Measurements from ENCODE around the gene NCKAP5. TPM values are rescaled to one million over a fixed set of nuclear protein-coding genes. Genes with fewer than 3 reads are reported as not detected.

Gene NCKAP5
- polyA plus RNA-seq, 1 experiment, result 2.1 TPM

DNA sequence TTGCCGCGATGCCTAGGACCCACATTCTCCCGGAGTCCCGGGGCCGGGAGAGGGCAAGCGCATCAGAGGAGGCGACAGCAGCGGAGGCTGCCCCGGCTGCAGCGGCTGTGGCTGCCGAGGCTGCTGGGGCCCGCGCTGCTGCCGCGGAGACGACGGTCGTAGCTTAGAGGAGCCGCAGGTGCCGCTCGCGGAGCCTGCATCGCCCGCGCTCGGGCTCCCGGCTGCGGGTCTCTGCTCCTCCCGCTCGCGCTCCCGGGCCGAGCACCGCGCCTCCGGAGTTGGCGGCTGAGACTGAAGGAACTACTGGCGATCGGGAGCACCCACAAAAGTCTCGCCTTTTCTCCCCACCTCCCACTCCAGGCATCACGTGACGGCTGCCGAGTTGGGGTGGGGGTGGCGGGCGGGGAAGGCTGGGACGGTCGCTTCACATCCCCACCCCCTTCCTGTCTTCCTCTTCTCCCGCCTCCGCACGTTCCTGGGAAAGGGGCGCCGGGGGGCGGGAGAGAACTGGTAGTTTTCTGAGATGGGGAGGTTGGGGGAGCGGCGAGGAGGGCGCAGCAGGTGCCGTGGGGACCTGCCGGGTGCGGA, 898.3 kb downstream of the NCKAP5 start, which contains the start of gene LYPD1:
LYPD1 (minus strand) TSS at position 298 of the 588 bp plus-strand sequence; CDS start at position 25, 273 bp downstream.
- Histone ChIP-seq H3K4me3 (ENCODE audit: low read depth, low read length) (peak within 1 kb of the TSS; percentile 43), H3K36me3 (ENCODE audit: control insufficient read depth, insufficient read depth, low read length) (no peaks in the 10 kb centered on the region), H3K27me3 (ENCODE audit: control insufficient read depth, insufficient read depth, low read length) (peaks cover 8% of the 10 kb centered on the region)
- CTCF ChIA-PET, result no interaction called here
- DNase-seq (ENCODE audit: low read depth), result no peak
- TF ChIP-seq, protein P1, sequence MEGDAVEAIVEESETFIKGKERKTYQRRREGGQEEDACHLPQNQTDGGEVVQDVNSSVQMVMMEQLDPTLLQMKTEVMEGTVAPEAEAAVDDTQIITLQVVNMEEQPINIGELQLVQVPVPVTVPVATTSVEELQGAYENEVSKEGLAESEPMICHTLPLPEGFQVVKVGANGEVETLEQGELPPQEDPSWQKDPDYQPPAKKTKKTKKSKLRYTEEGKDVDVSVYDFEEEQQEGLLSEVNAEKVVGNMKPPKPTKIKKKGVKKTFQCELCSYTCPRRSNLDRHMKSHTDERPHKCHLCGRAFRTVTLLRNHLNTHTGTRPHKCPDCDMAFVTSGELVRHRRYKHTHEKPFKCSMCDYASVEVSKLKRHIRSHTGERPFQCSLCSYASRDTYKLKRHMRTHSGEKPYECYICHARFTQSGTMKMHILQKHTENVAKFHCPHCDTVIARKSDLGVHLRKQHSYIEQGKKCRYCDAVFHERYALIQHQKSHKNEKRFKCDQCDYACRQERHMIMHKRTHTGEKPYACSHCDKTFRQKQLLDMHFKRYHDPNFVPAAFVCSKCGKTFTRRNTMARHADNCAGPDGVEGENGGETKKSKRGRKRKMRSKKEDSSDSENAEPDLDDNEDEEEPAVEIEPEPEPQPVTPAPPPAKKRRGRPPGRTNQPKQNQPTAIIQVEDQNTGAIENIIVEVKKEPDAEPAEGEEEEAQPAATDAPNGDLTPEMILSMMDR (IDR thresholded peaks at IDR 0.05; ENCODE audit: insufficient read depth, low read depth, low read length), result no peak
- POLR2A ChIA-PET, result no interaction called here

DNA sequence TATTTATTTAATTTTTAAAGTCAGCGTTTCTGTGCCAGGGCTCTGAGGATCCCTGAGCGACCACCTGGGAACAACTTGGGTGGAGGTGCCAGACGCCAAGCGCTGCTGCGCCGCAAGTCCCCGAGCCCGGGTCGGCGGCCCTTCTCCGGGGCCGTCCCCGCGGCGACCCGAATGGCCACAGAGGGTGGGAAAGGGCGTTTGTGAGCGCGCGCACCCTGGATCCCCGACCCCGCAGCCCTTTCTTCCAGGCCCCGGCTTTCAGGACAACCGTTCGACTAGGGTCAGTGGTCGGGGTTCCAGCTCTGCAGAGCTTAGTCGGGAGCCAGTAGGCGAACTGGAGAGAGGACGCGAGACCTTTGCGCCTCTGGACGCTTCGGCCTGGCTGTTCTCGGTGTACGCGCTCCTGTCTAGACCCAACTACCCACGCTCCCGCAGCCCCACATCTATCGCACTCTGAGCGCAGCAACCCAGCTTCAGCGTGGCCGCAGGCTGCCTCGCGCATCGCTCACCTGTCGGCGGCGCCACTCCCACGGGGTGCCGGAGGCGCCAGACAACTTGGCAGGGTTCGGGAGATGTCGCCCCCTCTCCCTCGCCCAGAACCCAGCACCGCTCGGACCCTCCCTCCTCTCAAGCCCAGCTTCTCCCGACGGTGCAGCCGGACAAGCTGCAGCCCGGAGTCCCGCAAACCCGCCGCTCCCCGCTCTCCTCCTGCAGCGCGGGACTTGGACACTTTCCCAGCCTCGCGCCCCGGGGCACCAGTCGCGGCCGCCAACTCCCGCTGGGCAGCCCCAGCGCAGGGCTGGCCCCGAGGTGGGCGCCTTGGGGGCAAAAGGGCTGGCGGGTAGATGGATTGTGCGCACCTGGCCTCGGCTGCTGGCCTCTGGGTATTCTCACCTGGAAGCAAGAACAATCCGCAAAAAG, 899.0 kb downstream of the NCKAP5 start:
- ChIA-PET CTCF (no interaction called here), POLR2A (no interaction called here)
- DNase-seq (ENCODE audit: low read depth), result no peak
- peak overlapping the region; percentile 43 for H3K4me3 ChIP-seq (ENCODE audit: low read depth, low read length)
- H3K27me3 ChIP-seq (ENCODE audit: control insufficient read depth, insufficient read depth, low read length), result peaks cover 8% of the 10 kb centered on the region
- TF ChIP-seq, protein P1 (IDR thresholded peaks at IDR 0.05; ENCODE audit: insufficient read depth, low read depth, low read length), result no peak
- H3K36me3 ChIP-seq (ENCODE audit: control insufficient read depth, insufficient read depth, low read length), result no peaks in the 10 kb centered on the region

- TF ChIP-seq, protein P1 (IDR thresholded peaks at IDR 0.05; ENCODE audit: insufficient read depth, low read depth, low read length), result no peak; the same call in 1 of the 2 replicates
- no peak overlapping the region for H3K4me3 ChIP-seq (ENCODE audit: low read depth, low read length)
- no peaks in the 10 kb centered on the region for H3K36me3 ChIP-seq (ENCODE audit: control insufficient read depth, insufficient read depth, low read length)
- CTCF ChIA-PET, result interaction anchor here (2.4 kb wide), 1 partner anchor 17 kb away, joined by 7 read pairs; no protein-coding TSS in a partner anchor
- H3K27me3 ChIP-seq (ENCODE audit: control insufficient read depth, insufficient read depth, low read length), result peaks cover 8% of the 10 kb centered on the region
- DNase-seq (ENCODE audit: low read depth), result no peak
- POLR2A ChIA-PET, result no interaction called here
Measured at GRCh38 chr2:132668189-132668823, 900.0 kb downstream of the NCKAP5 start.

- TF ChIP-seq, protein P1 (IDR thresholded peaks at IDR 0.05; ENCODE audit: insufficient read depth, low read depth, low read length), result no peak
- CTCF ChIA-PET, result interaction anchor here (2.4 kb wide), 1 partner anchor 16 kb away, joined by 7 read pairs; no protein-coding TSS in a partner anchor
- POLR2A ChIA-PET, result no interaction called here
- no peak overlapping the region for H3K4me3 ChIP-seq (ENCODE audit: low read depth, low read length)
- no peaks in the 10 kb centered on the region for H3K36me3 ChIP-seq (ENCODE audit: control insufficient read depth, insufficient read depth, low read length)
- peaks cover 8% of the 10 kb centered on the region for H3K27me3 ChIP-seq (ENCODE audit: control insufficient read depth, insufficient read depth, low read length)
- no peak for DNase-seq (ENCODE audit: low read depth)
Measured at GRCh38 chr2:132667706-132668105, 900.6 kb downstream of the NCKAP5 start.
